K562 (cell line): ENCODE results near the gene SAE1. TPM values are rescaled to one million over a fixed set of nuclear protein-coding genes. Genes with fewer than 3 reads are reported as not detected.

Source experiments
- CREM ChIP-seq: IDR thresholded peaks from 2 replicates; pipeline ENCODE4 v1.6.1; 2014; ENCODE audit warnings: antibody characterized with exemption, low read depth
- CTCFL ChIP-seq: IDR thresholded peaks from 2 replicates; pipeline ENCODE4 v1.6.1; 2011; ENCODE audit warnings: borderline replicate concordance, low read depth, mild to moderate bottlenecking, moderate library complexity, low read length; ENCODE audit not compliant: insufficient read depth, poor library complexity, severe bottlenecking
- ETV1 ChIP-seq: fragments of 450-650 bp; conservative IDR thresholded peaks from 2 replicates; pipeline ENCODE4 v1.6.1; 2016; ENCODE audit warnings: missing genetic modification characterization, control low read depth, low read depth, missing compliant biosample characterization
- HNRNPL ChIP-seq: fragments of 200-400 bp; formaldehyde crosslinking; IDR thresholded peaks from 2 replicates; pipeline ENCODE4 v1.6.1; 2017; ENCODE audit warnings: low read depth, mild to moderate bottlenecking, low read length
- KDM2B ChIP-seq: fragments of 250-450 bp; sonication (Bioruptor Pico); IDR thresholded peaks from 2 replicates; pipeline ENCODE4 v1.8.0; 2021; ENCODE audit warnings: mild to moderate bottlenecking, moderate library complexity
- KLF6 ChIP-seq: fragments of 250-450 bp; sonication (Bioruptor Pico); IDR thresholded peaks from 2 replicates; pipeline ENCODE4 v1.4.0; 2020; ENCODE audit warnings: mild to moderate bottlenecking, moderate library complexity, borderline replicate concordance
- MAZ ChIP-seq, 2 experiments: fragments of 450-650 bp in 1 of 2; sonication (generic) in 1 of 2; formaldehyde crosslinking; IDR thresholded peaks in 1 of 2; conservative IDR thresholded peaks in 1 of 2; 2 replicates each; pipeline versions ENCODE4 v1.4.0 to v1.5.0; 2020; ENCODE audit warnings: mild to moderate bottlenecking in 1 of 2, missing genetic modification reagents in 1 of 2
- NELFE ChIP-seq: IDR thresholded peaks from 2 replicates; pipeline ENCODE4 v1.6.1; 2011; ENCODE audit warnings: mild to moderate bottlenecking; ENCODE audit not compliant: insufficient read depth, insufficient read length
- RERE ChIP-seq: sonication (generic); formaldehyde crosslinking; IDR thresholded peaks from 2 replicates; pipeline ENCODE4 v1.8.0; 2023; ENCODE audit warnings: missing genetic modification reagents, mild to moderate bottlenecking, borderline replicate concordance
- TOE1 ChIP-seq, 2 experiments: fragments of 450-650 bp in 1 of 2; sonication (generic) in 1 of 2; formaldehyde crosslinking in 1 of 2; IDR thresholded peaks; 2 replicates each; pipeline versions ENCODE4 v1.7.1 to v1.8.0; 2016 to 2022; ENCODE audit warnings: borderline replicate concordance in 2 of 2, mild to moderate bottlenecking in 2 of 2, antibody characterized with exemption in 1 of 2, inconsistent platforms in 1 of 2, low read depth in 1 of 2, missing genetic modification reagents in 1 of 2, moderate library complexity in 1 of 2
- U2AF2 ChIP-seq: fragments of 200-400 bp; formaldehyde crosslinking; optimal IDR thresholded peaks from 2 replicates; pipeline ENCODE3; 2017; ENCODE audit warnings: low read depth, mild to moderate bottlenecking, low read length
- polyA plus RNA-seq, 8 experiments: library from polyadenylated mRNA; depleted of rRNA in 4 of 8; stranded (reverse) in 5 of 8; unstranded in 3 of 8; fragments of >200 nt; fragmentation: Nextera tagmentation in 2 of 8; fragmentation: Illumina TruSeq in 1 of 8; extraction: Ambion mirVana in 2 of 8; extraction: Trizol in 1 of 8; gene quantifications; 2 replicates each; pipeline versions ENCODE4 v1.2.1 to v1.2.3, GENCODE V29; 2011 to 2014; ENCODE audit warnings: inconsistent platforms in 1 of 8, missing spikeins in 1 of 8
- total RNA-seq, 7 experiments: library from RNA; depleted of rRNA in 6 of 7; stranded (reverse); fragments of >200 nt in 6 of 7; fragmentation: Illumina TruSeq in 2 of 7; extraction: Trizol in 2 of 7; gene quantifications; 2 replicates each; pipeline versions ENCODE4 v1.2.1 to v1.2.3, GENCODE V29; 2011 to 2021; ENCODE audit warnings: low replicate concordance in 1 of 7

SAE1 gene
- total and polyA plus RNA-seq, 9 of the 15 experiments (the other 6 are each of a cell fraction or from before 2014, with no cell fraction given) = 82.8 to 299 (median 217) TPM

- no peak for TF ChIP-seq ETV1 (tag)
- no peak for TF ChIP-seq KDM2B (CRISPR knock-in tag)
- no peak for TF ChIP-seq KLF6 (CRISPR knock-in tag)
- TF ChIP-seq CREM = no peak
- TF ChIP-seq CTCFL = no peak
- TF ChIP-seq U2AF2 = no peak
- no peak for TF ChIP-seq RERE (CRISPR knock-in tag)
- no peak for TF ChIP-seq MAZ (CRISPR knock-in tag; conservative IDR thresholded peaks at IDR 0.05 in 1 of 2, IDR thresholded peaks at IDR 0.05 in 1 of 2)
- TF ChIP-seq TOE1 (IDR thresholded peaks at IDR 0.05; ENCODE audit: borderline replicate concordance) = no peak
- TF ChIP-seq TOE1 (CRISPR knock-in tag; IDR thresholded peaks at IDR 0.05; ENCODE audit: borderline replicate concordance, low read depth) = no peak
- TF ChIP-seq NELFE = no peak
- peak; percentile 88 for TF ChIP-seq HNRNPL
Observed at GRCh38 chr19:47239610-47240296, 109.1 kb downstream of the SAE1 start (continued).
